ENCODE results near the gene BBX. TPM values are rescaled to one million over a fixed set of nuclear protein-coding genes. Genes with fewer than 3 reads are reported as not detected.
A peak's percentile ranks its signal among the peaks of the same experiment; 100 is the strongest.

The BBX gene
- total RNA-seq, 6 donors from 2014 or later, result 35.0 to 65.0 (median 42.8) TPM

- DNase-seq, result no peak
These were observed 332.9 kb downstream of the BBX start for GRCh38 chr3:107855710-107856109.

GRCh38 chr3:107857854-107858253 is 335.1 kb downstream of the BBX start:
- Histone ChIP-seq H3K4me1 (no peaks in the 10 kb centered on the region), H3K36me3 (no peaks in the 10 kb centered on the region), H3K27me3 (no peaks in the 10 kb centered on the region), H3K4me3 (no peak overlapping the region), H3K9me3 (no peaks in the 10 kb centered on the region), H3K27ac (no peak overlapping the region)
- TF ChIP-seq POLR2AphosphoS5 (IDR thresholded peaks at IDR 0.05) (no peak), POLR2A (IDR thresholded peaks at IDR 0.05) (no peak)
- DNase-seq (no peak), ATAC-seq (ENCODE audit: low FRiP score in 2 of 2) (no peak)
- 83 to 90% methylated on average over 5 of the region's 5 CpGs for WGBS, 2 donors

More at GRCh38 chr3:107855710-107856109, 332.9 kb downstream of the BBX start:
- WGBS, 2 donors, result 59 to 63% methylated on average over 5 of the region's 5 CpGs
- peak in 1 of 2 donors; percentile 53 for ATAC-seq (ENCODE audit: low FRiP score in 2 of 2)
- no peaks in the 10 kb centered on the region for H3K4me1 ChIP-seq
- H3K9me3 ChIP-seq, result peaks cover 0 to 4% (median 0%) of the 10 kb centered on the region in 4 donors
- no peaks in the 10 kb centered on the region for H3K36me3 ChIP-seq
- H3K4me3 ChIP-seq, result no peak overlapping the region
- no peaks in the 10 kb centered on the region for H3K27me3 ChIP-seq
- TF ChIP-seq POLR2AphosphoS5 (IDR thresholded peaks at IDR 0.05) (no peak), CTCF (IDR thresholded peaks at IDR 0.05) (peak in 3 of 6 experiments; percentile 11 to 36 (median 12))
- H3K27ac ChIP-seq, result no peak overlapping the region

- Histone ChIP-seq H3K27ac (no peak overlapping the region), H3K27me3 (no peaks in the 10 kb centered on the region), H3K36me3 (no peaks in the 10 kb centered on the region), H3K4me1 (no peaks in the 10 kb centered on the region), H3K4me3 (no peak overlapping the region), H3K9me3 (no peaks in the 10 kb centered on the region)
- whole genome bisulfite sequencing, 2 donors, result 96 to 97% methylated on average over 2 of the region's 2 CpGs
- no peak for ATAC-seq (ENCODE audit: low FRiP score in 2 of 2)
- no peak for DNase-seq
- TF ChIP-seq POLR2A (IDR thresholded peaks at IDR 0.05) (no peak), POLR2AphosphoS5 (IDR thresholded peaks at IDR 0.05) (no peak), EP300 (IDR thresholded peaks at IDR 0.05) (no peak), CTCF (IDR thresholded peaks at IDR 0.05) (no peak)
These were observed 336.1 kb downstream of the BBX start for GRCh38 chr3:107858876-107859275.

Other genes starting within 250 kb of the BBX start
- gene CCDC54, start 145.5 kb upstream of the BBX start, total RNA-seq, result not detected

Data from upper lobe of left lung (tissue), 6 donors.